GM23338 (cell line): ENCODE results near the gene TBC1D9B. TPM values are rescaled to one million over a fixed set of nuclear protein-coding genes. Genes with fewer than 3 reads are reported as not detected.

Experiments
- ATAC-seq: fragments of 200-7000 bp; cut with Tn5 transposase; 3 replicates; pipeline ENCODE4 v1.9.1; 2020
- DNase-seq: peaks from one replicate; pipeline ENCODE4 v3.0.0-alpha.2; 2015; ENCODE audit warnings: low spot score
- H2AFZ ChIP-seq: fragments of 200-600 bp; sonication (generic); 2 replicates; pipeline ENCODE4 v1.8.0; 2016; ENCODE audit warnings: antibody characterized with exemption, mild to moderate bottlenecking, moderate library complexity
- H3F3A ChIP-seq: fragments of 200-600 bp; sonication (generic); replicated peaks from 2 replicates; pipeline ENCODE4 v1.8.0; 2017; ENCODE audit warnings: antibody characterized with exemption, mixed run types, low read depth
- H3K27ac ChIP-seq: fragments of 200-600 bp; sonication (generic); 2 replicates; pipeline ENCODE4 v1.6.1; 2016; ENCODE audit warnings: low read depth
- H3K27me3 ChIP-seq: fragments of 200-600 bp; sonication (generic); 2 replicates; pipeline ENCODE4 v1.8.0; 2016; ENCODE audit warnings: mild to moderate bottlenecking, mixed run types, moderate library complexity; ENCODE audit not compliant: insufficient read depth
- H3K36me3 ChIP-seq: fragments of 200-600 bp; sonication (generic); 2 replicates; pipeline ENCODE4 v1.8.0; 2016; ENCODE audit warnings: mild to moderate bottlenecking; ENCODE audit not compliant: insufficient read depth
- H3K4me1 ChIP-seq: fragments of 200-600 bp; sonication (generic); 2 replicates; pipeline ENCODE4 v1.8.0; 2016; ENCODE audit warnings: mild to moderate bottlenecking, moderate library complexity; ENCODE audit not compliant: insufficient read depth
- H3K4me2 ChIP-seq: fragments of 200-600 bp; sonication (generic); 2 replicates; pipeline ENCODE4 v1.7.1; 2017; ENCODE audit warnings: mixed run types
- H3K4me3 ChIP-seq: fragments of 200-600 bp; sonication (generic); 2 replicates; pipeline ENCODE4 v1.6.1; 2016; ENCODE audit warnings: mixed run types
- H3K79me2 ChIP-seq: fragments of 200-600 bp; sonication (generic); replicated peaks from 2 replicates; pipeline ENCODE4 v1.8.0; 2017; ENCODE audit warnings: mild to moderate bottlenecking; ENCODE audit not compliant: insufficient read depth
- H3K9me2 ChIP-seq: fragments of 200-600 bp; sonication (generic); 2 replicates; pipeline ENCODE4 v1.8.0; 2017; ENCODE audit not compliant: insufficient read depth
- H4K20me1 ChIP-seq: fragments of 200-600 bp; sonication (generic); replicated peaks from 2 replicates; pipeline ENCODE4 v1.8.0; 2017; ENCODE audit warnings: mild to moderate bottlenecking; ENCODE audit not compliant: insufficient read depth
- H3K27ac Mint-ChIP-seq: 2 replicates; pipeline ENCODE4 v1.8.0; 2020; ENCODE audit warnings: inconsistent platforms, mild to moderate bottlenecking, moderate library complexity, mixed read lengths
- H3K27me3 Mint-ChIP-seq: 3 replicates; pipeline ENCODE4 v1.8.0; 2022; ENCODE audit warnings: low read depth, mild to moderate bottlenecking, moderate library complexity, mixed read lengths, inconsistent platforms; ENCODE audit not compliant: insufficient read depth, poor library complexity
- H3K36me3 Mint-ChIP-seq: 3 replicates; pipeline ENCODE4 v1.8.0; 2021; ENCODE audit warnings: low read depth, mild to moderate bottlenecking, inconsistent platforms, moderate library complexity, mixed read lengths
- H3K4me1 Mint-ChIP-seq: 3 replicates; pipeline ENCODE4 v1.8.0; 2020; ENCODE audit warnings: mild to moderate bottlenecking, inconsistent platforms, mixed read lengths
- H3K4me3 Mint-ChIP-seq: 3 replicates; pipeline ENCODE4 v1.8.0; 2021; ENCODE audit warnings: moderate library complexity, mild to moderate bottlenecking, inconsistent platforms, mixed read lengths
- H3K9me3 Mint-ChIP-seq: 3 replicates; pipeline ENCODE4 v1.8.0; 2020; ENCODE audit warnings: moderate library complexity, mild to moderate bottlenecking, inconsistent platforms, mixed read lengths
- CREB1 ChIP-seq: fragments of 250-450 bp; sonication (Bioruptor Pico); IDR thresholded peaks from 2 replicates; pipeline ENCODE4 v1.5.0; 2020; ENCODE audit warnings: low read depth, mild to moderate bottlenecking, moderate library complexity
- EZH2 ChIP-seq: fragments of 200-600 bp; sonication (generic); IDR thresholded peaks from one replicate; pipeline ENCODE4 v1.8.0; 2017; ENCODE audit warnings: antibody characterized with exemption, mild to moderate bottlenecking, low read depth; ENCODE audit not compliant: unreplicated experiment
- EZH2phosphoT487 ChIP-seq: fragments of 200-600 bp; sonication (generic); IDR thresholded peaks from one replicate; pipeline ENCODE4 v1.8.1; 2018; ENCODE audit warnings: antibody characterized with exemption; ENCODE audit not compliant: unreplicated experiment
- JUNB ChIP-seq: IDR thresholded peaks from one replicate; pipeline ENCODE4 v1.6.1; 2016; ENCODE audit warnings: antibody characterized with exemption; ENCODE audit not compliant: unreplicated experiment
- NANOG ChIP-seq: IDR thresholded peaks from 2 replicates; pipeline ENCODE4 v1.6.1; 2016; ENCODE audit warnings: antibody characterized with exemption, borderline replicate concordance
- POLR2AphosphoS5 ChIP-seq: IDR thresholded peaks from 2 replicates; pipeline ENCODE4 v1.6.1; 2016; ENCODE audit warnings: antibody characterized with exemption, low read depth
- STAT1 ChIP-seq: IDR thresholded peaks from one replicate; pipeline ENCODE4 v1.6.1; 2016; ENCODE audit warnings: antibody characterized with exemption; ENCODE audit not compliant: unreplicated experiment
- ZNF114 ChIP-seq: fragments of 250-450 bp; sonication (Bioruptor Pico); IDR thresholded peaks from 2 replicates; pipeline ENCODE4 v1.5.0; 2020; ENCODE audit warnings: mild to moderate bottlenecking, moderate library complexity
- ZNF331 ChIP-seq: fragments of 250-450 bp; sonication (Bioruptor Pico); IDR thresholded peaks from 2 replicates; pipeline ENCODE4 v1.5.0; 2020; ENCODE audit warnings: low read depth, mild to moderate bottlenecking, moderate library complexity
- polyA plus RNA-seq: library from polyadenylated mRNA; unstranded; fragments of >200 nt; fragmentation: Nextera tagmentation; extraction: Ambion mirVana; gene quantifications from 2 replicates; pipeline ENCODE4 v1.2.1, GENCODE V29; 2016
- total RNA-seq: library from RNA; depleted of rRNA; stranded (reverse); fragments of >200 nt; shearing (Covaris generic); gene quantifications from 2 replicates; pipeline ENCODE4 v1.2.3, GENCODE V29; 2014
- TF ChIP-seq, protein P1 (sequence below): IDR thresholded peaks from one replicate; pipeline ENCODE4 v1.6.1; 2018; ENCODE audit warnings: antibody characterized with exemption; ENCODE audit not compliant: unreplicated experiment
- TF ChIP-seq, protein P2 (sequence below), 2 experiments: fragments of 200-600 bp in 1 of 2; sonication (generic) in 1 of 2; conservative IDR thresholded peaks; 2 replicates each; pipeline versions ENCODE4 v1.5.1 to v1.6.1; 2016 to 2017; ENCODE audit warnings: antibody characterized with exemption in 2 of 2, low read depth in 2 of 2, mild to moderate bottlenecking in 2 of 2, moderate library complexity in 1 of 2
- TF ChIP-seq, protein P3 (sequence below): fragments of 250-450 bp; sonication (Bioruptor Pico); IDR thresholded peaks from 2 replicates; pipeline ENCODE4 v1.5.0; 2020; ENCODE audit warnings: mild to moderate bottlenecking, moderate library complexity
- TF ChIP-seq, protein P4 (sequence below): IDR thresholded peaks from 2 replicates; pipeline ENCODE4 v1.6.1; 2016; ENCODE audit warnings: antibody characterized with exemption

TBC1D9B gene
- total and polyA plus RNA-seq, 2 experiments from 2014 or later = 19.0 to 38.0 TPM

DNA sequence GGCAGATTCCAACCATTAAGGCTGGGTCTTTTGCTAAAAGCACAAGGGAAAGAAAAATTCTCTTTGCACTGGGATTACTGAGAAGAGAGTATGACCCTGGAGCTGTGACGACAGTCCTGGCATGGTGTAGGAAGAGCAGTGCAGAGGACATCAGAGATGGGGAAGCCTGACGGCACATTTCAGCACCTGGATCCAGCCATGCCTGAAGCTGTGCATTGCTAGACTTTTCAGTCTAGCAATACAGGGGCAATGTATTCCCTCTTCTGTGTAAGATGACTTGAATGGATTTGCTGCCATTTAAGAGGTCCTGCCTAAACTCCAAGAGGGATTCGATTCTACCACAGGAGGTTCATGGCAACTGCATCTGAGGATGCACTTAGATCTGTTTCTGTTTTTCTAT, 36.7 kb downstream of the TBC1D9B start:
- 0 out of 2 replicates have a peak overlapping the region, but pooled peaks have one; percentile 55 for H3K27ac ChIP-seq
- H3K27me3 Mint-ChIP-seq = peaks cover 5% of the 10 kb centered on the region
- H4K20me1 ChIP-seq = no peaks in the 10 kb centered on the region; the same call in 1 of the 2 replicates
- H3K36me3 ChIP-seq = no peaks in the 10 kb centered on the region
- H3K4me2 ChIP-seq = no peak overlapping the region
- H3K4me3 ChIP-seq = no peak overlapping the region
- H3K36me3 Mint-ChIP-seq = peaks cover 22% of the 10 kb centered on the region
- H3F3A ChIP-seq = peaks cover 8% of the 10 kb centered on the region; the same call in 1 of the 2 replicates
- H3K9me2 ChIP-seq = no peaks in the 10 kb centered on the region
- H3K4me1 ChIP-seq = no peaks in the 10 kb centered on the region
- H3K27me3 ChIP-seq = no peaks in the 10 kb centered on the region
- no peaks in the 10 kb centered on the region for H3K9me3 Mint-ChIP-seq
- no peaks in the 10 kb centered on the region for H3K79me2 ChIP-seq
- no peak for DNase-seq
- H3K4me1 Mint-ChIP-seq = peaks cover 10% of the 10 kb centered on the region
- H3K27ac Mint-ChIP-seq = no peak overlapping the region
- ATAC-seq = no peak
- TF ChIP-seq JUNB = no peak
- TF ChIP-seq, protein P1, sequence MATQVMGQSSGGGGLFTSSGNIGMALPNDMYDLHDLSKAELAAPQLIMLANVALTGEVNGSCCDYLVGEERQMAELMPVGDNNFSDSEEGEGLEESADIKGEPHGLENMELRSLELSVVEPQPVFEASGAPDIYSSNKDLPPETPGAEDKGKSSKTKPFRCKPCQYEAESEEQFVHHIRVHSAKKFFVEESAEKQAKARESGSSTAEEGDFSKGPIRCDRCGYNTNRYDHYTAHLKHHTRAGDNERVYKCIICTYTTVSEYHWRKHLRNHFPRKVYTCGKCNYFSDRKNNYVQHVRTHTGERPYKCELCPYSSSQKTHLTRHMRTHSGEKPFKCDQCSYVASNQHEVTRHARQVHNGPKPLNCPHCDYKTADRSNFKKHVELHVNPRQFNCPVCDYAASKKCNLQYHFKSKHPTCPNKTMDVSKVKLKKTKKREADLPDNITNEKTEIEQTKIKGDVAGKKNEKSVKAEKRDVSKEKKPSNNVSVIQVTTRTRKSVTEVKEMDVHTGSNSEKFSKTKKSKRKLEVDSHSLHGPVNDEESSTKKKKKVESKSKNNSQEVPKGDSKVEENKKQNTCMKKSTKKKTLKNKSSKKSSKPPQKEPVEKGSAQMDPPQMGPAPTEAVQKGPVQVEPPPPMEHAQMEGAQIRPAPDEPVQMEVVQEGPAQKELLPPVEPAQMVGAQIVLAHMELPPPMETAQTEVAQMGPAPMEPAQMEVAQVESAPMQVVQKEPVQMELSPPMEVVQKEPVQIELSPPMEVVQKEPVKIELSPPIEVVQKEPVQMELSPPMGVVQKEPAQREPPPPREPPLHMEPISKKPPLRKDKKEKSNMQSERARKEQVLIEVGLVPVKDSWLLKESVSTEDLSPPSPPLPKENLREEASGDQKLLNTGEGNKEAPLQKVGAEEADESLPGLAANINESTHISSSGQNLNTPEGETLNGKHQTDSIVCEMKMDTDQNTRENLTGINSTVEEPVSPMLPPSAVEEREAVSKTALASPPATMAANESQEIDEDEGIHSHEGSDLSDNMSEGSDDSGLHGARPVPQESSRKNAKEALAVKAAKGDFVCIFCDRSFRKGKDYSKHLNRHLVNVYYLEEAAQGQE = no peak
- no peak for TF ChIP-seq NANOG
- no peak for TF ChIP-seq EZH2
- no peak for TF ChIP-seq STAT1
- TF ChIP-seq, protein P2, sequence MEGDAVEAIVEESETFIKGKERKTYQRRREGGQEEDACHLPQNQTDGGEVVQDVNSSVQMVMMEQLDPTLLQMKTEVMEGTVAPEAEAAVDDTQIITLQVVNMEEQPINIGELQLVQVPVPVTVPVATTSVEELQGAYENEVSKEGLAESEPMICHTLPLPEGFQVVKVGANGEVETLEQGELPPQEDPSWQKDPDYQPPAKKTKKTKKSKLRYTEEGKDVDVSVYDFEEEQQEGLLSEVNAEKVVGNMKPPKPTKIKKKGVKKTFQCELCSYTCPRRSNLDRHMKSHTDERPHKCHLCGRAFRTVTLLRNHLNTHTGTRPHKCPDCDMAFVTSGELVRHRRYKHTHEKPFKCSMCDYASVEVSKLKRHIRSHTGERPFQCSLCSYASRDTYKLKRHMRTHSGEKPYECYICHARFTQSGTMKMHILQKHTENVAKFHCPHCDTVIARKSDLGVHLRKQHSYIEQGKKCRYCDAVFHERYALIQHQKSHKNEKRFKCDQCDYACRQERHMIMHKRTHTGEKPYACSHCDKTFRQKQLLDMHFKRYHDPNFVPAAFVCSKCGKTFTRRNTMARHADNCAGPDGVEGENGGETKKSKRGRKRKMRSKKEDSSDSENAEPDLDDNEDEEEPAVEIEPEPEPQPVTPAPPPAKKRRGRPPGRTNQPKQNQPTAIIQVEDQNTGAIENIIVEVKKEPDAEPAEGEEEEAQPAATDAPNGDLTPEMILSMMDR (conservative IDR thresholded peaks at IDR 0.05; ENCODE audit: low read depth in 2 of 2) = no peak
- TF ChIP-seq, protein P3, sequence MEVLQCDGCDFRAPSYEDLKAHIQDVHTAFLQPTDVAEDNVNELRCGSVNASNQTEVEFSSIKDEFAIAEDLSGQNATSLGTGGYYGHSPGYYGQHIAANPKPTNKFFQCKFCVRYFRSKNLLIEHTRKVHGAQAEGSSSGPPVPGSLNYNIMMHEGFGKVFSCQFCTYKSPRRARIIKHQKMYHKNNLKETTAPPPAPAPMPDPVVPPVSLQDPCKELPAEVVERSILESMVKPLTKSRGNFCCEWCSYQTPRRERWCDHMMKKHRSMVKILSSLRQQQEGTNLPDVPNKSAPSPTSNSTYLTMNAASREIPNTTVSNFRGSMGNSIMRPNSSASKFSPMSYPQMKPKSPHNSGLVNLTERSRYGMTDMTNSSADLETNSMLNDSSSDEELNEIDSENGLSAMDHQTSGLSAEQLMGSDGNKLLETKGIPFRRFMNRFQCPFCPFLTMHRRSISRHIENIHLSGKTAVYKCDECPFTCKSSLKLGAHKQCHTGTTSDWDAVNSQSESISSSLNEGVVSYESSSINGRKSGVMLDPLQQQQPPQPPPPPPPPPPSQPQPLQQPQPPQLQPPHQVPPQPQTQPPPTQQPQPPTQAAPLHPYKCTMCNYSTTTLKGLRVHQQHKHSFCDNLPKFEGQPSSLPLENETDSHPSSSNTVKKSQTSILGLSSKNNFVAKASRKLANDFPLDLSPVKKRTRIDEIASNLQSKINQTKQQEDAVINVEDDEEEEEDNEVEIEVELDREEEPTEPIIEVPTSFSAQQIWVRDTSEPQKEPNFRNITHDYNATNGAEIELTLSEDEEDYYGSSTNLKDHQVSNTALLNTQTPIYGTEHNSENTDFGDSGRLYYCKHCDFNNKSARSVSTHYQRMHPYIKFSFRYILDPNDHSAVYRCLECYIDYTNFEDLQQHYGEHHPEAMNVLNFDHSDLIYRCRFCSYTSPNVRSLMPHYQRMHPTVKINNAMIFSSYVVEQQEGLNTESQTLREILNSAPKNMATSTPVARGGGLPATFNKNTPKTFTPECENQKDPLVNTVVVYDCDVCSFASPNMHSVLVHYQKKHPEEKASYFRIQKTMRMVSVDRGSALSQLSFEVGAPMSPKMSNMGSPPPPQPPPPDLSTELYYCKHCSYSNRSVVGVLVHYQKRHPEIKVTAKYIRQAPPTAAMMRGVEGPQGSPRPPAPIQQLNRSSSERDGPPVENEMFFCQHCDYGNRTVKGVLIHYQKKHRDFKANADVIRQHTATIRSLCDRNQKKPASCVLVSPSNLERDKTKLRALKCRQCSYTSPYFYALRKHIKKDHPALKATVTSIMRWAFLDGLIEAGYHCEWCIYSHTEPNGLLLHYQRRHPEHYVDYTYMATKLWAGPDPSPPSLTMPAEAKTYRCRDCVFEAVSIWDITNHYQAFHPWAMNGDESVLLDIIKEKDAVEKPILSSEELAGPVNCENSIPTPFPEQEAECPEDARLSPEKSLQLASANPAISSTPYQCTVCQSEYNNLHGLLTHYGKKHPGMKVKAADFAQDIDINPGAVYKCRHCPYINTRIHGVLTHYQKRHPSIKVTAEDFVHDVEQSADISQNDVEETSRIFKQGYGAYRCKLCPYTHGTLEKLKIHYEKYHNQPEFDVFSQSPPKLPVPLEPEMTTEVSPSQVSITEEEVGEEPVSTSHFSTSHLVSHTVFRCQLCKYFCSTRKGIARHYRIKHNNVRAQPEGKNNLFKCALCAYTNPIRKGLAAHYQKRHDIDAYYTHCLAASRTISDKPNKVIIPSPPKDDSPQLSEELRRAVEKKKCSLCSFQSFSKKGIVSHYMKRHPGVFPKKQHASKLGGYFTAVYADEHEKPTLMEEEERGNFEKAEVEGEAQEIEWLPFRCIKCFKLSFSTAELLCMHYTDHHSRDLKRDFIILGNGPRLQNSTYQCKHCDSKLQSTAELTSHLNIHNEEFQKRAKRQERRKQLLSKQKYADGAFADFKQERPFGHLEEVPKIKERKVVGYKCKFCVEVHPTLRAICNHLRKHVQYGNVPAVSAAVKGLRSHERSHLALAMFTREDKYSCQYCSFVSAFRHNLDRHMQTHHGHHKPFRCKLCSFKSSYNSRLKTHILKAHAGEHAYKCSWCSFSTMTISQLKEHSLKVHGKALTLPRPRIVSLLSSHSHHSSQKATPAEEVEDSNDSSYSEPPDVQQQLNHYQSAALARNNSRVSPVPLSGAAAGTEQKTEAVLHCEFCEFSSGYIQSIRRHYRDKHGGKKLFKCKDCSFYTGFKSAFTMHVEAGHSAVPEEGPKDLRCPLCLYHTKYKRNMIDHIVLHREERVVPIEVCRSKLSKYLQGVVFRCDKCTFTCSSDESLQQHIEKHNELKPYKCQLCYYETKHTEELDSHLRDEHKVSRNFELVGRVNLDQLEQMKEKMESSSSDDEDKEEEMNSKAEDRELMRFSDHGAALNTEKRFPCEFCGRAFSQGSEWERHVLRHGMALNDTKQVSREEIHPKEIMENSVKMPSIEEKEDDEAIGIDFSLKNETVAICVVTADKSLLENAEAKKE (CRISPR knock-in tag) = no peak
- no peak for TF ChIP-seq EZH2phosphoT487
- no peak for TF ChIP-seq ZNF114 (CRISPR knock-in tag)
- no peak for TF ChIP-seq CREB1 (CRISPR knock-in tag)
- TF ChIP-seq ZNF331 = no peak
- no peak for TF ChIP-seq POLR2AphosphoS5
- TF ChIP-seq, protein P4, sequence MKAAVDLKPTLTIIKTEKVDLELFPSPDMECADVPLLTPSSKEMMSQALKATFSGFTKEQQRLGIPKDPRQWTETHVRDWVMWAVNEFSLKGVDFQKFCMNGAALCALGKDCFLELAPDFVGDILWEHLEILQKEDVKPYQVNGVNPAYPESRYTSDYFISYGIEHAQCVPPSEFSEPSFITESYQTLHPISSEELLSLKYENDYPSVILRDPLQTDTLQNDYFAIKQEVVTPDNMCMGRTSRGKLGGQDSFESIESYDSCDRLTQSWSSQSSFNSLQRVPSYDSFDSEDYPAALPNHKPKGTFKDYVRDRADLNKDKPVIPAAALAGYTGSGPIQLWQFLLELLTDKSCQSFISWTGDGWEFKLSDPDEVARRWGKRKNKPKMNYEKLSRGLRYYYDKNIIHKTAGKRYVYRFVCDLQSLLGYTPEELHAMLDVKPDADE = no peak
- no peak overlapping the region for H2AFZ ChIP-seq
- H3K4me3 Mint-ChIP-seq = no peak overlapping the region
